ENCODE measurements around the gene RUNX3. TPM values are rescaled to one million over a fixed set of nuclear protein-coding genes. Genes with fewer than 3 reads are reported as not detected.

Gene RUNX3
- total and polyA plus RNA-seq, 4 donors: 0.43 to 1.1 (median 0.88) TPM

GRCh38 chr1:24973315-24973714 is 43.2 kb upstream of the RUNX3 start:
- no peaks in the 10 kb centered on the region for H3K4me1 ChIP-seq (ENCODE audit: control insufficient read depth in 4 of 4, insufficient read depth in 4 of 4, low read length in 3 of 4)
- no peaks in the 10 kb centered on the region for H3K27me3 ChIP-seq (ENCODE audit: control insufficient read depth in 4 of 4, insufficient read depth in 4 of 4, low read length in 3 of 4)
- H3K9ac ChIP-seq (ENCODE audit: low read depth in 1 of 2, low read length in 2 of 2): no peak overlapping the region
- TF ChIP-seq FOXA2 (IDR thresholded peaks at IDR 0.05) (no peak), YY1 (IDR thresholded peaks at IDR 0.05) (no peak), RXRA (IDR thresholded peaks at IDR 0.05) (no peak), HNF4A (conservative IDR thresholded peaks at IDR 0.05) (no peak), FOXA1 (IDR thresholded peaks at IDR 0.05) (no peak), JUND (IDR thresholded peaks at IDR 0.05) (no peak), CTCF (IDR thresholded peaks at IDR 0.05; ENCODE audit: low read depth, low read length, missing input control) (no peak), TAF1 (conservative IDR thresholded peaks at IDR 0.05) (no peak), SP1 (IDR thresholded peaks at IDR 0.05) (no peak)
- TF ChIP-seq, protein P1, sequence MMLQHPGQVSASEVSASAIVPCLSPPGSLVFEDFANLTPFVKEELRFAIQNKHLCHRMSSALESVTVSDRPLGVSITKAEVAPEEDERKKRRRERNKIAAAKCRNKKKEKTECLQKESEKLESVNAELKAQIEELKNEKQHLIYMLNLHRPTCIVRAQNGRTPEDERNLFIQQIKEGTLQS (IDR thresholded peaks at IDR 0.05): no peak
- no peak overlapping the region for H3K27ac ChIP-seq (ENCODE audit: low read depth in 1 of 2, low read length in 2 of 2)
- WGBS: 68% methylated on average over 5 of the region's 5 CpGs
- H3K4me3 ChIP-seq (ENCODE audit: low read depth in 1 of 3, low read length in 3 of 3): no peak overlapping the region
- DNase-seq (ENCODE audit: low spot score): no peak
- peaks cover 5 to 18% (median 9%) of the 10 kb centered on the region in 4 donors for H3K9me3 ChIP-seq (ENCODE audit: control insufficient read depth in 4 of 4, low read length in 3 of 4)
- no peaks in the 10 kb centered on the region for H3K36me3 ChIP-seq (ENCODE audit: control insufficient read depth in 4 of 4, insufficient read depth in 3 of 4, low read depth in 1 of 4, low read length in 3 of 4)

GRCh38 chr1:24972915-24973242 is 42.8 kb upstream of the RUNX3 start:
- DNase-seq (ENCODE audit: low spot score): no peak
- H3K4me3 ChIP-seq (ENCODE audit: low read depth in 1 of 3, low read length in 3 of 3): no peak overlapping the region
- no peak overlapping the region for H3K27ac ChIP-seq (ENCODE audit: low read depth in 1 of 2, low read length in 2 of 2)
- no peaks in the 10 kb centered on the region for H3K4me1 ChIP-seq (ENCODE audit: control insufficient read depth in 4 of 4, insufficient read depth in 4 of 4, low read length in 3 of 4)
- H3K9ac ChIP-seq (ENCODE audit: low read depth in 1 of 2, low read length in 2 of 2): no peak overlapping the region
- no peaks in the 10 kb centered on the region for H3K27me3 ChIP-seq (ENCODE audit: control insufficient read depth in 4 of 4, insufficient read depth in 4 of 4, low read length in 3 of 4)
- 77% methylated on average over 6 of the region's 6 CpGs for WGBS
- peaks cover 5 to 18% (median 9%) of the 10 kb centered on the region in 4 donors for H3K9me3 ChIP-seq (ENCODE audit: control insufficient read depth in 4 of 4, low read length in 3 of 4)
- no peak for TF ChIP-seq EGR1 (IDR thresholded peaks at IDR 0.05; ENCODE audit: low read depth in 2 of 2)
- no peak for TF ChIP-seq FOXA2 (IDR thresholded peaks at IDR 0.05)
- H3K36me3 ChIP-seq (ENCODE audit: control insufficient read depth in 4 of 4, insufficient read depth in 3 of 4, low read depth in 1 of 4, low read length in 3 of 4): no peaks in the 10 kb centered on the region

DNA sequence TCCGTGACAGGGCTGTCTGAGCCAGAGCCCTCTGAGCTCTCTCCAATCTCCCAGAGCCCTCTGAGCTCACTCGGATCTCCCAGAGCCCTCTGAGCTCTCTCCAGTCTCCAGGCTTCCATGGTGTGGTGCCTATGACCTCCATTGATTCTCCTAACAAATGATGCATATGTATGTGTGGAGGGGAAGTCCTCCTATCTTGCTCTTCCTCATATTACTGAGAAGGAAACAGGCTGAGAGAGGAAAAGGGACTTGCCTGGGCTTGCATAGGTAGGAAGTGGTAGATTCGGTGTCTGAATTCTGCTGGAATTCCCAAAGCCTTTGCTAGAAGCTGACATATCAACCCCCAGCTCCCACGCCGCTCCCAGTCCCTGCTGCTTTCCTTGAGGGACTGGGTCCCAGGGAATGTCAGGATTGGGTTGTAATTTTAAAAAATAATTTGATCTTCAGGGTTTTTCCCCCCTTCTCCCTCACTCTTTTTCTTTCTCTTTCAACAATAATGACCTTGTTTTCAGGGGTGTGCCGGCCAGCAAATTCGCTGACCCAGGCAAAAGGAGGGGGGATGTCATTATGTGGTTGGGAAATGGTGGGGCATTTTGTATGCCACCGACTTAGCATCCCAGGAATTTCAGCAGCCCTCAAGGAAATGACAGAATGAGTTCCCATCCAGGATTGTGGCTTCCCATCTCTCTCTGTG is 42.3 kb upstream of the RUNX3 start:
- no peaks in the 10 kb centered on the region for H3K36me3 ChIP-seq (ENCODE audit: control insufficient read depth in 4 of 4, insufficient read depth in 3 of 4, low read depth in 1 of 4, low read length in 3 of 4)
- H3K27ac ChIP-seq (ENCODE audit: low read depth in 1 of 2, low read length in 2 of 2): no peak overlapping the region
- H3K9me3 ChIP-seq (ENCODE audit: control insufficient read depth in 4 of 4, low read length in 3 of 4): peaks cover 5 to 18% (median 9%) of the 10 kb centered on the region in 4 donors
- DNase-seq (ENCODE audit: low spot score): no peak
- 71% methylated on average over 8 of the region's 8 CpGs for WGBS
- TF ChIP-seq FOXA1 (IDR thresholded peaks at IDR 0.05) (no peak), SP1 (IDR thresholded peaks at IDR 0.05) (no peak), YY1 (IDR thresholded peaks at IDR 0.05) (no peak), NR2F2 (IDR thresholded peaks at IDR 0.05) (no peak)
- no peak overlapping the region for H3K9ac ChIP-seq (ENCODE audit: low read depth in 1 of 2, low read length in 2 of 2)
- no peaks in the 10 kb centered on the region for H3K27me3 ChIP-seq (ENCODE audit: control insufficient read depth in 4 of 4, insufficient read depth in 4 of 4, low read length in 3 of 4)
- no peaks in the 10 kb centered on the region for H3K4me1 ChIP-seq (ENCODE audit: control insufficient read depth in 4 of 4, insufficient read depth in 4 of 4, low read length in 3 of 4)
- H3K4me3 ChIP-seq (ENCODE audit: low read depth in 1 of 3, low read length in 3 of 3): no peak overlapping the region
